DMS114 treated with DMSO at 0.1 percent for 48 hours (cell line): ENCODE measurements around the gene PMEPA1.

Experiments used
- DNase-seq: peaks from one replicate; lab custom pipeline; 2025; ENCODE audit not compliant: unreplicated experiment; lab: John Stamatoyannopoulos, UW

Gene PMEPA1

DNA sequence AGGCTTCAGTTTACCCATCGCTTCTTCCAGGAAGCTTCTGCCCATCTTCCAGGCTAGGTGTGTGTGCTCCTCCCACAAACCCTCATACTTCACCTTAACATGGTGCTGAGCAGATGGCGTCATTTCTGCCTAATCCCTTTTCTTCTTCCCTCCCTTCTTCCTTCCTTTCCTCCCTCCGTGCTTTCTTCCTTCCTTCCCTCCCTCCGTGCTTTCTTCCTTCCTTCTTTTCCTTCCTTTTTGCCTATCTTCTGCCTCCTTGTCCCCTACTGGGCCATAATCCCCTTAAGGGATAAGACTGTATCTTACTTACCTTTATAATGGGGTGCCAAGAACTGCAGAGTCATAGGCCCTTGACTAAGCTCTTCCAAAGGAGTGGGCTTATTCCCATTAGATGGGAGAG, 27.5 kb upstream of the PMEPA1 start:
- no peak for DNase-seq

DNA sequence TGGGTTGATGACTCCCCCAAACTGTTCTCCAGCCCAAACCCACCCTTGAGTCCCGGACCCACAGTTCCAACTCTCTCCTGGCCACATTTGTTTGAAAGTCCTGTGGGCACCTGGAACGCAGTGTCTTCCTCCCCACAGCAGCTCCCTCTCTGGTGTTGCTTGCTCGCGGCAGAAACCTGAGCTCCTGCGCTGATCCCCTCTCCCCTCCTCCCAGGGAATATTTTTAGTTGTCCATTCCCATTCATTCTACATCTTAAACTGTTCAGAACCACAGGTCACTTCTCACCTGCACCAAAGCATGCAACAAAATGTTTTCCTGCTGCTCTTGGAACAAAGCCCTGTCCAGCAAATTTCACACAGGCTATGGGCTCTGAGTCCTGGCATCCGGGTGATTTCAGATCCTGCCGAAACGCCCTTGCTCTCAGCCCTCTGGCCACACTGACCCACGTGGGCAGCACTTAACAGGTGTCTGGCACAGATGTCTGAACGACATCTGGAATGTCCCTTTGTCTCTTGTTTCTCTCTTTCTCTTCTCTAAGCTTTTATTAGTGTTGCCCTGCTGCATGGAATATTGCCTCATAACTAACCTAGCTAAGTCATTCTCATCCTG, 27.0 kb upstream of the PMEPA1 start:
- no peak for DNase-seq

DNA sequence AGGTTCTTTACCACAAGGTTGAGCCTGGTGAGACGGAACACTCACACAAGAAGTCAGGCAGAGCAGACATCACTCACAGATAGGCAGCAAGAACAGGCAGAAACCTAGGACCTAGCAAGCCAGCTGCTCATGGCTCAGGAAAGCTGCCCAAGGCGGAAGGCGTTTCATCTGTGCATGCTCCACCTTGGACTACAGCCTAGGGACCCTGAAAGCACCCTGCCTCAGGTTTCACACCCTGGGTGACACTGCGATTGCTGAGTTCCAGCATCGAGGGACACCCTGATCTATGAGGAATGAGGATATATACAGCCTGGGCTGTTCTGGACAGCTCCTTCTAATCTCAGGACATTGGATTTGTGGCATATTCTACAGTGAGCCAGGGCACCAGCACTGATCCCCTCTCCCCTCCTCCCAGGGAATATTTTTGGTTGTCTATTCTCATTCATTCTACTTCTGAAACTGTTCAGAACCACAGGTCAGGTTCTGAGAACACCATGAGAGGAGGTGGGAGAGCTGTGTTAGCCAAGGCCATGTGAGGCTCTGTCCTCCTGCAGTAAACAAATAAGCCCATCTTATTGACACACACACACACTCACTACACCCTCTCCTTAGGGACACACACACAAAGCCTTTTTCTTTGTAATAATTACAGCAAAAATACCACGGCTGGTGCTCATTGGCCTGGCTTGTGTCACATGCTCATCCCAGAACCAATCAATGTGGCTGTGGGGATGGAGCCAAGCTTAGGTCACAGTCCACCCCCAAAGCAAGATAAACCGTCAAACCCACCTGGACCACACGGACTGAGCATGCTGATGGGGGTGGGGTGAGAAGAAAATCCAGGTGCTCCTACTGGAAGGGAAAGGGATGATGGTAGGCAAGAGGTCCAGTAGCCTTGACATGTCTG, 26.3 kb upstream of the PMEPA1 start:
- no peak for DNase-seq

DNA sequence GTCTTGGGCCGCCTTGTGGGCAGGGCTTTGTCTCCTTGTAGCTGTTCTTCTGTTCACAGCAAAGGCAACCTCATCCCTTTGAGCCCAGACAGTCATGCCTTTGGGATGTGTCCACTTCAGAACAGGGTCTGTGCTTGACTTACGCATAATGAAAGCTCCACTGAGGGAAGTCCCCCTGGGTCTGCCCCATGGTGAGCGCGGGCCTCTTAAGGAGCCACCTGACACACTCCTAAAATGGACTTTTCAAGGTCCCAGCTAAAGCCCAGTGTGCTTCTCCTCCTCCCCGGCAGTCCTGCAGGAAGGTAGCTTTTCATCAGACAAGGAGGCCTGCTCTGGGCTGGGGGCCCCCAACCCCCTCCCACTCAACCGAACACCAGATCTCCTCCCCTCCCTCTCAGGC, 24.9 kb upstream of the PMEPA1 start:
- no peak for DNase-seq

DNA sequence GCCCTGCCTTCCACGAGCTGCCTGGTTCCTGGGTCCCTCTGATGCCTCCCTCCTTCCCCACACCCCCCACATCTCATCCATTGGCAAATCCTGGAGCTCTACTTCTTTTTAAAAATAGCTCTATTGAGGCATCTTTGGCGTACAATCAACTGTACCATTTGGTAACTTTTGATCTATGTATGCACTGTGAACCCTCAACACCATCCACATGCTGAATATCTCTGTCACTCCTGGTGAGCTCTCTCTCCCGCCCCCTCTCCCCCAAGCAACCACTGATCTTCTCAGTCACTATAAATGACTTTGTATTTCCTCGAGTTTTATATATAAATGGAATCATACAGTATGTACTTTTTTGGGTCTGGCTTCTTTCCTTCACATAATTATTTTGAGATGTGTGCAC, 22.4 kb upstream of the PMEPA1 start:
- no peak for DNase-seq

DNA sequence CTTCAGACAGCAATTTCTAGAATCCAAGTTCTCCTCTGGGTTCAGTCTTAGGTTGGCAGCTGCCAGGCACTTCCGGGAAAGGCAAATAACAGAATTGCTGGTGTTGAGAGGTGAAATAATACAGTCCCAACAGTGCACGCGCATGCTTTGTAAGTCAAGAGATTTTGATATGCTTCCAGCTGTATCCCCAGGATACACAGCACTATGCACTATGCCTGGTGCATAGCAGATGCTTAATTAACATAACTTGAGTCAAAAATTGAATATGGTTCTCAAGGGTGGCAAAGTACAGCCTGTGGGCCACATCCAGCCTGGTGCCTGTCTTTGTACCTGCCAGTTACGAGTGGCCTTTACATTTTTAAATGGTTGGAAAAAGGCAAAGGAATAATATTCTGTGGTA, 18.9 kb upstream of the PMEPA1 start:
- no peak for DNase-seq

DNA sequence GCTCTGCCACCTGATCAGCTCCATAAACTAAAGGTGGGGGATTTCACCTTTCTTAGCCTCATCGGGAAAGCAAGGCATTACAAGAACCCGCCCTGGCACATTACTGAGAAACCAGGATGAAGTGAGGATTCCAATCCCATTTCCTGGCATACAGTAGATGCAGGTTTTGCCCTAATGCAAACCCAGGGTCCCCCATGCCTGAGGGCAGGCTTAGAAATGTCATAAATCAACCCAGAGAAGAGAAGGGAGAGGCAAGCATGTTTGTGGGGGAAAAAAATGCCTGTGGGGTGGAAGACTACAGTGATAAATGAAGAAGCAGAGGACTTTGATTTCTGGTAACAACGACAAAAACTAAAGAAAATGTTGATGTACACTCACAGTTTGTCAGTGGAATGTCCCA, 18.0 kb upstream of the PMEPA1 start:
- DNase-seq: no peak

DNA sequence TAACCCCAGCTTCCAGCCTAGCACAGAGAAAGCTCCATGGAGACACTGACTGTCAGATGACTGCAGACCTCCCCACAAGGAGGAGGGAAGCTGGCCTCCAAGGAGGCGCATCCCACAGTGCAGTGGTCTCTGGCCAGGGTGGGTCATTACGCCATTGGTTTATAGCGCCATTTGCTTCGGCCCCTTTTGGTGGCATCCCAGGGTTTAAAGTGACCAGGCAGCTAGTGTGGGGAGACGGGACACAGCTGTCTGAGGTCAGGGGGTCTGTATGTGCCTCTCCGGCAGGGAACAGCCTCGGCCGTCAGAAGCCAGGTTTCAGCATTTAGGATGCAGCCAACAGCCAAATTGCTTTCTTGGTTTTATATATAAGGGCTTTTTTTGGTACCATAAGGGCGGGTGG, 15.8 kb upstream of the PMEPA1 start:
- DNase-seq: no peak

DNA sequence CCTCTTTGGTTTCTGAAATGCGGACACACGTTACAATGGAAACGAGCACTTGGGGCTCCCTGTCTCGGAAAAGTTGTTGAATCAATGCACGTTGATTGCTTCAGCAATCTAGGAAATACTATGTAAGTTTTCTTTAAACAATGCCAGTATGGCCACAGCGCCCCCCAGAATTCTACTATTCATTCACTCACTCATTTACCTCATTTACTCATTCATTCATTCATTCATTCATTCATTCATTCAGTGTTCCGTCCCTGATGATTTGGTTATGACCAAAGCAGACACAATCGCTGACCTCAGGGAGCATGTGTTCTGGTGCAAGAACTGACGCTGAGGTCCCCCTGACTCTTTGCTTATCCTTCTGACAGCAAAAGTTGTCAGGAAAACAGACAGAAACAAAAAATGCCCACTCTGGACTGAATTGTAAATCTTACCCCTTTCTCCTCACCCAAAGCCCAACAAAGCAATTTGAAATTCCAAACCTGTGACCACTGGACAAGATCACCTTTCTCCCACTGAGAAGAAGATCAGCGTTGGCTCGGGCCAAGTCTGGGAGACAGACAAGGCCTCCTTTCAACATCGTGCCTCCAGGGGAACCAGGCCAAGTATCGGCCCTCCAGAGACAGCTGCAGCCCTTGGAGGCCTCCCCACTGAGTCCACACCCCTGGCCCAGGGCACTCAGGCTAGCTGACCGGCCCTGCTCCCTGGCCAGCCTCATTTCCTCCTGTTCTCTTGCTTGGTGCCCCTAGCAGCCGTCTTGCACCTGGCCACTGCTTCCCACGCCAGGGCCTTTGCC, 15.0 kb upstream of the PMEPA1 start:
- no peak for DNase-seq

DNA sequence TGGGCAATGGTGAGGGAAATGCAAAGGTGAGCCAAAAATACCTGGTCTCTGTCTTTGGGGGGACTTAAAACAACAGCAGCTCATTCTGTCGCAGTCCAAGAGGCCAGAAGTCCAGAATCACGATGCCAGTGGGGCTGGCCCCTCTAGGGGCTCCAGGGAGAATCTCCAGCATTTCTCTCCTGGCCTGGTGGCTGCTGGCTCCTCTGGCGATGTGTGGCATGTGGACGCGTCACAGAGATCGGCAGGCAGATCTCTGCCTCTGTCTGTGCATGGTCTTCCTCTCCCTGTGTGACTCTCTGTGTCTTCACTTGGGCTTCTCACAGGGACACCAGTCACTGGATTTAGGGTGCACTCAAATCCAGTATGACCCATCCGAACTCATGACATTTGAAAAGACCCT, 14.0 kb upstream of the PMEPA1 start:
- DNase-seq: no peak

DNA sequence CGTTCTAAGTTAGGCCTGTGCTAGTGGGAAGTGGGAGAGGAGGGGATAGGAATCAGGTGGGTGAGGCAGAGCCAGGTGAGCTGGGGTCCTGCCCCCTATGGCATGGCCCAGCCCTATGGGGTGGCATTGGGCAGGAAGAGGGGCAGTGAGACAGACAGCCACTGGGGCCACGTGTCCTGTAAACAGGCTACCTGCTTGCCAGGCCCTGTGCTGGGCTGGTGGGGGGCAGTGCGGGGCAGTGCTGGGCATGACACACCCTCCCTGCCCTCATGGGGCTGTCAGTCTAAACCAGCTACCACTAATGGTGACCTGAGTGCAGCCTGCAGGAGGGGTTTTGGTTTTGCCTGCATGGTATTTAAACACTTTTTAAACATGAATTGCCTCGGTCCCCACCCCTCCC, 10.1 kb upstream of the PMEPA1 start:
- no peak for DNase-seq

DNA sequence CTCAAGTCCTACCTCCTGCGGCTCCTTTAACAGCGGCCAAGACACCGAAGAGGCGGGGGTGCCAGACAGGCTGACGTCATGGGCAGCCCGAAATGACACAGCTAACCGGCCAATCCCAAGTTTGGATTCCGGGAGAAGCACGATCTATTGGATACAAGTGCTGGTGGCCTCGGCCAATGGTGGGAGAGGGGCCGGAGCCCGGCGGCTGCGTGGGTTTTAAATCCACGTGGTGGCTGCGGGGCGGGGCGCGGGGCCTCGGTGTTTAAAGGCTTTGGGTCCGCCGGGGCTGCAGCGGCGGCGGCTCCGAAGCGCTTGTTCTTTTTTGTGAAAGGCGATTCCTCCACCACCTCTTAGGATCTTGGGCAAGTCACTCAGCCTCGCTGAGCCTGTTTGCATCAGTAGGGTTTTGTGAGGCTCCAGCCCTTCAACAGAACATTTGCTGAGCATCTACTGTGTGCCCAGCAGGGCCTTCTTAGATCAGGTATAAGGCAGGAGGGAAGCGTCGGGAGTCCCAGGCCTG, 8.7 kb upstream of the PMEPA1 start:
- DNase-seq: peak; percentile 95

DNA sequence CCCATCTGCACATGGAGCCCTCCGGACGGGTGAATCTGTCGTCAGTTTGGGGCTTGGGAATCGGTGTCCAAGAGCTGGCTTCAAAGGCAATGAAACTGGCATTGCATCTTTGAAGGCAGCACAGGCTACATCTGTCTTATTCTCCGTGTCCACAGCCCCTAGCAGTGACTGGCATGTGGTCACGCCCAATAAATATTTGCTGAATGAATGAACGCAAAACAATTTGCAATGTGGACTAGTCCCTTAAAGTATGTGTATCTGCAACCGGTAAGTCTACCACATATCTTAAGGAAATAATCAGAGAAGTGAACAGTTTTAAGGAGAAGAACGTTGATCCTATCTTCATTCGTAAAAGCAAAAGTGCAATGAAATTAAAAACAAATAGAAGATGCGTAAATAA, 8.0 kb upstream of the PMEPA1 start:
- DNase-seq: no peak

DNA sequence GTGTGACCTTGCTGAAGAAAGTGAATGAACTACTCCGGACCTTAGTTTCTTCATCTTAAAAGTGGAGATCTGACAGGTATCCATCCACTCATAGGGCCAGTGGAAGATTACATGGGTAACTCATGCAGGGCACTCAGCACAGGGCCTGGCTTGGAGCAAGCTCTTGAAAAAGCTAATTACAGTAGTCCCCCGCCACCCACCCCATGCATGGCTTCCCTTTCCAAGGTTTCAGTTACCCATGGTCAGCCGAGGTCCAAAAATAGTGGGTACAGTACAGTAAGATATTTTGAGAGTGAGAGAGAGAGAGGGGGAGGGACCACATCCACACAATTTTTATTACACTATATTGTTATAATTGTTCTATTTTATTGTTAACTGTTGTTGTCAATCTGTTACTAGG, 7.1 kb upstream of the PMEPA1 start:
- no peak for DNase-seq

DNA sequence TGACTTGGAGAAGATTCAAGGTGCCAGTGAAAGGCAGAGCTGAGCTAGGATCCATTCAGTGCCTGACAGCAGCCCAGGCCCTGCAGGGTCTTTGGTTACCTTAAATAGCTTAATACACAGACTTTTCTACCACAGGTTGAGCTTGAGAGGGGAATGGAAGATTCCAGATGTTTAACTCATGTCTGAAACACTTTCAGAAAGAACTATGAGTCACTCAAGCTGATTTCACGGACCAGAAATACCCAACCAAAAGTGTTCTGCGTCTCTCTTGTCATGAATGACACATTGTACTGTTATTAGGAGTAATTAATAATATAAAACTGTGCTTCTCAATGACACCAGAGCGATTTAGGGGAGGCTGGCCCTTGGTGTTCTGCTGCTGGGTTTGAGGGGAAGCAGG, 6.4 kb upstream of the PMEPA1 start:
- DNase-seq: no peak

DNA sequence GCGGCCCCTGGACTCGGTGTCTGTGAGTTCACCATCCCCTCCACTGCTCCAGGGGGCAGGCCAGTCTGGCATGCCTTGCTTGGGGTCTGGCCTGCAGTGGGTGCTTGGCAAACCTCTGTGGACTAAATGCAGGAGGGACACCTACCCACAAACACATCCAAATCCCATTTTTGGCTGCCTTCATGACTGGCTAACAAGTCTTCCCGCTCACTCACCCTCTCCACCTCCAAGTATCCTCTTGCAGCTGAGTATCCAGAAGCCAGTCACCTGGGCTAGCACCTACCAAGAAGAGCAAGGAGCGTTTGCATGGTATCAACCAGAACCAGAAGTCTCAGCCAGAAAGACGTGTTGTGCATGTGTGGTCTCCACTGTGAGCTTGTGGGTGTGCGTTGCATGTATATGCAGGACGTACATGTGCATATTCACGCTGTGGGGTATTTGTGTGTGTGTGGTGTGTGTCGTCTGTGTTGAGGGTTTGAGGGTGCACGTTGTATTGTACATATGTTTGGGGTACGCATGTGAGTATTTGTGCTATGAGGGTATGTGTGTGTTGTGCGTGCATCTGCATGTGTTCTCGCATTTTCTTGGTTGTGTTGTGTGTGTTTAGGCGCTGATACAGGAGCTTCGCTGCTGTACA, 5.6 kb upstream of the PMEPA1 start:
- DNase-seq: no peak

DNA sequence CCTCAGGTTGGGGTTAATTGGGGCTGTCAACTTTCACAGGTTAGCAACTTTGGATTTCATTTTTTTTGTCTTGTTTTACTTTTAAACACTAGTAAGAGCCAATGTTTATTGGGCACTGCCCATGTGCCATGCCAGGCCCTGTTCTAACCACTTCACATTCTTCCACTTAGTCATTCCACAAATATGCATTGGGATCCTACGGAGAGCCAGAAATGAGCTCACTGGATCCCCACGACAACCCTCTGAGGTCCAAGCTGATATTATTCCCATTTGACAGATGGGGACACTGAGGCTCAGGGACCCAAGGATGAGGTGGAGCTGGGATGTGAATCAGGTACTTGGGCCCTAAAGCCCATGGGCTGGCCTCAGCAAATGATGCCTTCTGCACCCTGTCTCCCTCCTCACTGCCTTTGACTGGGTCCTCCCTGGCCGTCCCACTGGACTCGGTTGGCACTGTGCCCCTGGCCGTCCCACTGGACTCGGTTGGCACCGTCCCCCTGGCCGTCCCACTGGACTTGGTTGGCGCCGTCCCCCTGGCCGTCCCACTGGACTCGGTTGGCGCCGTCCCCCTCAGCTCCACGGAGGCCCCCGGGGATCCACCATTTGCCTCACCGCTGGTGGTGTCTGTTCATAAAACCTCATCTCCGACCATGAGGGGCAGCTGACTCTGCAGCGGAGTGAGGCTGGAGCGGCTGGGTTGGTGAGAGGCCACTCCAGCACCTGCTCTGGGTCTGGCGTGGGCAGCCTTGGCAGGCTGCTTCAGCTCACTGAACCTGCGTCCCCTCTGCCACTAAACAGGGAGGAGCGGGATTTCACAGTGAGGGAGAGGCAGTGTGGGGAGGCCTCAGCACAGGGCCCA, 4.8 kb upstream of the PMEPA1 start:
- no peak for DNase-seq

DNA sequence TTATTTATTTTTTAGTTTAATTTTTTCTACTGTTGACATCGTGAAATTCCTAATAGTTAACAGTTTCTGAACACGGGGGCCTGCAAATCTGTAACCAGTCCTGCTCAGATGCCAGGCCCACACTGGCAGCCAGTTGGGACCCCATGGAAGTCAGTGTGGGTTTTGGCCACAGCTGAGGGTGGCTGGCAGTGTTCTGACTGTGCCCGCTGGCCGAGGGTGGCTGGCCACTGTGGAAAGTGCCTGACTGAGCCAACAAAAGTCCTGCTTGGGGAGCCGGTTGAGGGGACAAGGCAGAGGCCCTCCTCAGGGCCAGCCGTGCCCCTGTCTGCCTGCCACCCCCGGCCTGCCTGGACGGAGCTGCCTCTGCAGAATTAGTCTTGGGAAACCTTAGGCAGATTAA, 4.1 kb upstream of the PMEPA1 start:
- no peak for DNase-seq

DNA sequence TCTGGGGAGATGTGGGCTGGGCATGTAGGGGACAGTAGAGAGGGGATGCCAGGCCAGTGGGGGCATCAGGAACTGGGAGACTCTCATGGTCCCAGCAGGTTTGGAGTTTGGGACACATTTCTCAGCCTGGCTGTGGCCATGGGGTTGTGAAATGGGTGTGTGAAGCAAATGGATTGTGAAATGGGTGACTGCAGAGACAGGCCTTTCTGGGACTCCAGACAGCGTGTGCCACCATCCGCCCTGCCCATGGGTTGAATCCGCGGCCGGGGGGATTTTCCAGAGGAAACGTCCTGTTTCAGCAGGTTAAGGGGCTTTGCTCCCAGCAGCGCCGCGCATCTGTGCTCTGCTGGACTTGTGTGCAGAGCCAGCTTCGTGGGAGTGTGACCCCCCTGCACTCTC, 3.7 kb upstream of the PMEPA1 start:
- no peak for DNase-seq

DNA sequence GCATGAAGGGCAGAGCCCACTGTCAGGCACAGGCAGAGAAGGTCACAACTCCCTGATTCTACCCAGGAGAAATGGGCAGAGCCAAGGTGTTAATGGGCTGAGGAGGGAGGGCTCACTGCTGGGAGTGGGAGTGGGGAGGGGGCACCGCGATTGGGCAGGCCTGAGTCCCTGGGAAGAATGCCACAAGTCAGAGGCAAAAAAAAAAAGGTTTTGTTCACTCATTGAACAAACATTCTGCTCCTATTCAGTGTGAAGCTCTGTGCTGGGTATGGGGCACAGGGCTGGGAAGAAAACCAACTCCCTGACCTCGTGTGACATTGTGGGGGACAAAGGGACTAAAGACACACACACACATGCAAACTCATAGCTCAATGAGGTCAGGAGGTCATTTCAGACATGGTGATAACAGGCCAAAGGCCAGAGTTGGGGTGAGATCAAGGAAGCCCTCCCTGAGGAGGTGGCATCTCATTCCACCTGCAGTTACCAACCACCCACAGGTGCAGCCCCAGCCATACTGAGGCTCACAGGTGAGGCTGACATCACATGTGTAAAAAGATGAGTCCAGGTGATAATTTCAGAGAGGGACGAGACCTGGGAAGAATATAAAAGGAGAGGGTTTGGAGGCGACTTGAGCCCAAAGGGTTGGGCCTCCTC, 3.2 kb upstream of the PMEPA1 start:
- no peak for DNase-seq
